Karpas-422 (cell line): Measurements from ENCODE around the gene USP48. TPM values are rescaled to one million over a fixed set of nuclear protein-coding genes. Genes with fewer than 3 reads are reported as not detected.

Experiments
- DNase-seq: peaks from one replicate; pipeline ENCODE4 v3.0.0-alpha.2; 2015
- H2AFZ ChIP-seq: fragments of 200-600 bp; sonication (generic); 2 replicates; pipeline ENCODE4 v1.6.1; 2014; ENCODE audit warnings: antibody characterized with exemption, low read length, mixed read lengths
- H3K27ac ChIP-seq: fragments of 200-600 bp; sonication (generic); 2 replicates; pipeline ENCODE4 v1.5.1; 2014; ENCODE audit warnings: mild to moderate bottlenecking, low read length, moderate library complexity
- H3K27me3 ChIP-seq: fragments of 200-600 bp; sonication (generic); 2 replicates; pipeline ENCODE4 v1.6.1; 2014; ENCODE audit warnings: low read length, mixed read lengths
- H3K36me3 ChIP-seq: fragments of 200-600 bp; sonication (generic); 2 replicates; pipeline ENCODE4 v1.6.1; 2014; ENCODE audit warnings: low read length, mixed read lengths; ENCODE audit not compliant: insufficient read depth
- H3K4me1 ChIP-seq: fragments of 200-600 bp; sonication (generic); 2 replicates; pipeline ENCODE4 v1.6.1; 2014; ENCODE audit warnings: mild to moderate bottlenecking, low read length, mixed read lengths
- H3K4me2 ChIP-seq: fragments of 200-600 bp; sonication (generic); 2 replicates; pipeline ENCODE4 v1.6.1; 2014; ENCODE audit warnings: low read length, low read depth, mild to moderate bottlenecking; ENCODE audit not compliant: poor library complexity, severe bottlenecking
- H3K4me3 ChIP-seq: fragments of 200-600 bp; sonication (generic); 2 replicates; pipeline ENCODE4 v1.5.1; 2014; ENCODE audit warnings: mild to moderate bottlenecking, antibody characterized with exemption, low read length, mixed read lengths
- H3K79me2 ChIP-seq: fragments of 200-600 bp; sonication (generic); 2 replicates; pipeline ENCODE4 v1.6.1; 2014; ENCODE audit warnings: mild to moderate bottlenecking, low read length, mixed read lengths
- H3K9ac ChIP-seq: fragments of 200-600 bp; sonication (generic); 2 replicates; pipeline ENCODE4 v1.6.0; 2014; ENCODE audit warnings: low read length
- H3K9me2 ChIP-seq: fragments of 200-600 bp; sonication (generic), shearing (Covaris generic); replicated peaks from 2 replicates; pipeline ENCODE4 v1.6.0; 2014; ENCODE audit warnings: mild to moderate bottlenecking, low read length, moderate library complexity; ENCODE audit not compliant: insufficient read depth
- H3K9me3 ChIP-seq: fragments of 300-700, 200-600 bp; sonication (generic); 2 replicates; pipeline ENCODE4 v1.6.1; 2014; ENCODE audit warnings: low read length, mixed read lengths
- H4K20me1 ChIP-seq: fragments of 200-600 bp; sonication (generic); 2 replicates; pipeline ENCODE4 v1.6.1; 2014; ENCODE audit warnings: mild to moderate bottlenecking, antibody characterized with exemption, low read length, low read depth; ENCODE audit not compliant: insufficient read depth
- total RNA-seq: library from RNA; depleted of rRNA; stranded (reverse); fragments of >200 nt; shearing (Covaris generic); gene quantifications from 2 replicates; pipeline ENCODE4 v1.2.3, GENCODE V29; 2014; ENCODE audit warnings: low replicate concordance

USP48 gene
- total RNA-seq, 1 experiment from 2014 or later, result 35.1 TPM

- Histone ChIP-seq H3K27me3 (no peaks in the 10 kb centered on the region), H3K4me3 (no peak overlapping the region), H3K4me2 (no peak overlapping the region), H3K79me2 (no peaks in the 10 kb centered on the region), H3K9me2 (no peaks in the 10 kb centered on the region), H2AFZ (no peak overlapping the region), H3K27ac (no peak overlapping the region), H3K9ac (no peak overlapping the region), H4K20me1 (peaks cover 6% of the 10 kb centered on the region; the same call in 1 of the 2 replicates), H3K4me1 (peaks cover 8% of the 10 kb centered on the region), H3K9me3 (no peaks in the 10 kb centered on the region), H3K36me3 (no peaks in the 10 kb centered on the region)
- no peak for DNase-seq
Measured at GRCh38 chr1:21641537-21641936, 141.4 kb downstream of the USP48 start.

- Histone ChIP-seq H3K36me3 (no peaks in the 10 kb centered on the region), H3K4me2 (no peak overlapping the region), H3K27me3 (no peaks in the 10 kb centered on the region), H3K9me2 (no peaks in the 10 kb centered on the region), H3K79me2 (no peaks in the 10 kb centered on the region), H3K27ac (no peak overlapping the region), H3K9ac (no peak overlapping the region), H2AFZ (no peak overlapping the region), H3K4me3 (no peak overlapping the region), H4K20me1 (peaks cover 6% of the 10 kb centered on the region; the same call in 1 of the 2 replicates), H3K4me1 (peaks cover 8% of the 10 kb centered on the region), H3K9me3 (no peaks in the 10 kb centered on the region)
- DNase-seq, result no peak
Measured at GRCh38 chr1:21641076-21641475, 141.9 kb downstream of the USP48 start.

- no peak overlapping the region for H2AFZ ChIP-seq
- H4K20me1 ChIP-seq, result peaks cover 6% of the 10 kb centered on the region; the same call in 1 of the 2 replicates
- H3K4me2 ChIP-seq, result no peak overlapping the region
- H3K9me3 ChIP-seq, result no peaks in the 10 kb centered on the region
- H3K4me3 ChIP-seq, result no peak overlapping the region
- no peaks in the 10 kb centered on the region for H3K27me3 ChIP-seq
- no peaks in the 10 kb centered on the region for H3K36me3 ChIP-seq
- no peaks in the 10 kb centered on the region for H3K79me2 ChIP-seq
- no peak overlapping the region for H3K9ac ChIP-seq
- H3K27ac ChIP-seq, result no peak overlapping the region
- H3K9me2 ChIP-seq, result no peaks in the 10 kb centered on the region
- DNase-seq, result no peak
- H3K4me1 ChIP-seq, result peaks cover 8% of the 10 kb centered on the region
Measured at GRCh38 chr1:21640653-21641052, 142.3 kb downstream of the USP48 start.

GRCh38 chr1:21639594-21640041 is 143.3 kb downstream of the USP48 start:
- no peak overlapping the region for H3K4me2 ChIP-seq
- H3K79me2 ChIP-seq, result no peaks in the 10 kb centered on the region
- no peaks in the 10 kb centered on the region for H3K9me2 ChIP-seq
- H3K27ac ChIP-seq, result no peak overlapping the region
- H3K4me1 ChIP-seq, result peaks cover 8% of the 10 kb centered on the region
- H3K27me3 ChIP-seq, result no peaks in the 10 kb centered on the region
- no peak for DNase-seq
- no peaks in the 10 kb centered on the region for H3K36me3 ChIP-seq
- H3K9me3 ChIP-seq, result no peaks in the 10 kb centered on the region
- H3K4me3 ChIP-seq, result no peak overlapping the region
- no peak overlapping the region for H3K9ac ChIP-seq
- no peak overlapping the region for H2AFZ ChIP-seq
- peaks cover 6% of the 10 kb centered on the region; the same call in 1 of the 2 replicates for H4K20me1 ChIP-seq

GRCh38 chr1:21638531-21639341 is 144.2 kb downstream of the USP48 start:
- DNase-seq, result no peak
- no peaks in the 10 kb centered on the region for H3K36me3 ChIP-seq
- no peak overlapping the region for H3K4me2 ChIP-seq
- peaks cover 8% of the 10 kb centered on the region for H3K4me1 ChIP-seq
- no peak overlapping the region for H3K4me3 ChIP-seq
- H3K9ac ChIP-seq, result no peak overlapping the region
- no peaks in the 10 kb centered on the region for H3K9me2 ChIP-seq
- peaks cover 6% of the 10 kb centered on the region; the same call in 1 of the 2 replicates for H4K20me1 ChIP-seq
- no peak overlapping the region for H2AFZ ChIP-seq
- no peaks in the 10 kb centered on the region for H3K79me2 ChIP-seq
- no peaks in the 10 kb centered on the region for H3K9me3 ChIP-seq
- H3K27ac ChIP-seq, result no peak overlapping the region
- H3K27me3 ChIP-seq, result no peaks in the 10 kb centered on the region

GRCh38 chr1:21637514-21637913 is 145.4 kb downstream of the USP48 start:
- DNase-seq, result no peak
- Histone ChIP-seq H2AFZ (no peak overlapping the region), H3K27me3 (no peaks in the 10 kb centered on the region), H3K79me2 (no peaks in the 10 kb centered on the region), H3K27ac (no peak overlapping the region), H3K9me2 (no peaks in the 10 kb centered on the region), H3K4me1 (peaks cover 8% of the 10 kb centered on the region), H4K20me1 (peaks cover 6% of the 10 kb centered on the region; the same call in 1 of the 2 replicates), H3K36me3 (no peaks in the 10 kb centered on the region), H3K9me3 (no peaks in the 10 kb centered on the region), H3K4me2 (no peak overlapping the region), H3K4me3 (no peak overlapping the region), H3K9ac (no peak overlapping the region)

GRCh38 chr1:21636029-21636428 is 146.9 kb downstream of the USP48 start:
- Histone ChIP-seq H3K9me2 (no peaks in the 10 kb centered on the region), H3K27ac (no peak overlapping the region), H3K9me3 (no peaks in the 10 kb centered on the region), H2AFZ (no peak overlapping the region), H3K4me2 (no peak overlapping the region), H3K27me3 (no peaks in the 10 kb centered on the region), H3K79me2 (no peaks in the 10 kb centered on the region), H3K9ac (no peak overlapping the region), H3K4me3 (no peak overlapping the region), H3K4me1 (peaks cover 8% of the 10 kb centered on the region), H3K36me3 (no peaks in the 10 kb centered on the region), H4K20me1 (peaks cover 6% of the 10 kb centered on the region; the same call in 1 of the 2 replicates)
- no peak for DNase-seq

DNA sequence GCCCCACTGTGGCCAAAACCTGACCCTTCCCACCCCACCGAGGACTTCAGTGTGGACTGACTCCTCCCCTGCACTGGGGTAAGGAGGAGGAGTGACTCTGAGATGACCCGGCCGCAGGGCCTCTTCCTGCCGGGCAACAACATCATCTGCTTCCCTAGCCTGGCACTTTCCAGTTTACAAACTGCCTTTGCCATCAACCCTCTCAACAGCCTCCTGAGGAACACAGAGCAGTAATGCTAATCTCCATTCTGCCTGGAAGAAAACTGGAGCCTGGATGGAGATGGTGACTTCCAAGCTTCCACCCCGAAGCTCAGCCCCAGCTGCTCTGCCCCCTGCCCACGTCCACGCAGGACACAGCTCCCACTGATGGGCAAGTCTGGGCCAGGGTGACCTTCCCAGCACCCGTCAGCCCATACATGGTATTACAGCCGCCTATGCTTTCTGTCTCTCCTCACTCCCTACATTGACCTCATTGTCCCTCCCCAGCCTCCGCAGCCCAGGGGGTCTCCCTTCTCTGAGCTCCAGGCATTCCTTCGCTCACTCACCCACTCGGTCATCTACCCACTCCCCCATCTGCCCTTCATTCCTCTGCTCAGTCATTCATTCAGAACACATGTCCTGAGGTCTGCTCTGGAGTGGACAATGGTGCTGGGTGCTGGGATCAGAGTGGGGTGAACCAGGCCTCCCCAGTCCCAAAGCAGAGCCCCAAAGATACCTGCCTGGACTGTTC is 148.0 kb downstream of the USP48 start:
- Histone ChIP-seq H2AFZ (no peak overlapping the region), H4K20me1 (peaks cover 6% of the 10 kb centered on the region; the same call in 1 of the 2 replicates), H3K9me3 (no peaks in the 10 kb centered on the region), H3K27ac (no peak overlapping the region), H3K4me3 (no peak overlapping the region), H3K79me2 (no peaks in the 10 kb centered on the region), H3K4me2 (no peak overlapping the region), H3K36me3 (no peaks in the 10 kb centered on the region), H3K4me1 (peaks cover 8% of the 10 kb centered on the region), H3K9ac (no peak overlapping the region), H3K9me2 (no peaks in the 10 kb centered on the region), H3K27me3 (no peaks in the 10 kb centered on the region)
- no peak for DNase-seq
